Thymus (tissue), 11 donors: ENCODE data around the gene ABCA1. TPM values are rescaled to one million over a fixed set of nuclear protein-coding genes. Genes with fewer than 3 reads are reported as not detected.
A peak's percentile ranks its signal among the peaks of the same experiment; 100 is the strongest.
"Not testable (repeated sequence)": the region's sequence is repeated elsewhere in the genome, so short reads cannot be mapped to it uniquely, and the experiment has no call there.

Experiments
- DNase-seq, 9 donors: peaks; one replicate each; pipeline ENCODE4 v3.0.0-alpha.2; 2013; ENCODE audit warnings: low spot score in 9 of 9, low read depth in 6 of 9, missing footprints in 1 of 9
- H3K27ac ChIP-seq, 2 donors: one replicate each; pipeline ENCODE4 v1.5.1; 2013; ENCODE audit warnings: control low read depth in 1 of 2, low read depth in 1 of 2, low read length in 1 of 2, mild to moderate bottlenecking in 1 of 2, moderate library complexity in 1 of 2
- H3K27me3 ChIP-seq, 2 donors: one replicate each; pipeline ENCODE4 v1.5.1; 2013; ENCODE audit warnings: low read length in 1 of 2; ENCODE audit not compliant: control insufficient read depth in 2 of 2, insufficient read depth in 1 of 2
- H3K36me3 ChIP-seq, 2 donors: one replicate each; pipeline ENCODE4 v1.5.1; 2013; ENCODE audit warnings: low read length in 1 of 2, mild to moderate bottlenecking in 1 of 2, moderate library complexity in 1 of 2; ENCODE audit not compliant: control insufficient read depth in 2 of 2, insufficient read depth in 2 of 2
- H3K4me1 ChIP-seq, 2 donors: one replicate each; pipeline ENCODE4 v1.5.1; 2013; ENCODE audit warnings: low read length in 2 of 2; ENCODE audit not compliant: control insufficient read depth in 2 of 2, insufficient read depth in 2 of 2
- H3K4me3 ChIP-seq, 2 donors: one replicate each; pipeline ENCODE4 v1.5.1; 2013; ENCODE audit warnings: low read length in 2 of 2, control low read depth in 1 of 2, mild to moderate bottlenecking in 1 of 2
- H3K9me3 ChIP-seq, 2 donors: one replicate each; pipeline ENCODE4 v1.5.1; 2013; ENCODE audit warnings: low read length in 1 of 2, mild to moderate bottlenecking in 1 of 2; ENCODE audit not compliant: control insufficient read depth in 2 of 2, insufficient read depth in 1 of 2
- WGBS: extraction: QIAGEN DNeasy Blood & Tissue Kit; methylation state at CpG from one replicate; pipeline ENCODE4 v1.1.7; 2013; 5-methylcytosine and 5-hydroxymethylcytosine counted together
- polyA plus RNA-seq: library from polyadenylated mRNA; stranded (reverse); fragments of 200-250 nt; gene quantifications from one replicate; pipeline ENCODE4 v1.2.3, GENCODE V29; 2013
- total RNA-seq: library from RNA; stranded (reverse); fragments of 120-200 nt; gene quantifications from one replicate; pipeline ENCODE4 v1.2.4, GENCODE V29; 2013
- donor health status: healthy.

Gene ABCA1
- total and polyA plus RNA-seq, 2 donors, result 14.6 to 25.9 TPM

DNA sequence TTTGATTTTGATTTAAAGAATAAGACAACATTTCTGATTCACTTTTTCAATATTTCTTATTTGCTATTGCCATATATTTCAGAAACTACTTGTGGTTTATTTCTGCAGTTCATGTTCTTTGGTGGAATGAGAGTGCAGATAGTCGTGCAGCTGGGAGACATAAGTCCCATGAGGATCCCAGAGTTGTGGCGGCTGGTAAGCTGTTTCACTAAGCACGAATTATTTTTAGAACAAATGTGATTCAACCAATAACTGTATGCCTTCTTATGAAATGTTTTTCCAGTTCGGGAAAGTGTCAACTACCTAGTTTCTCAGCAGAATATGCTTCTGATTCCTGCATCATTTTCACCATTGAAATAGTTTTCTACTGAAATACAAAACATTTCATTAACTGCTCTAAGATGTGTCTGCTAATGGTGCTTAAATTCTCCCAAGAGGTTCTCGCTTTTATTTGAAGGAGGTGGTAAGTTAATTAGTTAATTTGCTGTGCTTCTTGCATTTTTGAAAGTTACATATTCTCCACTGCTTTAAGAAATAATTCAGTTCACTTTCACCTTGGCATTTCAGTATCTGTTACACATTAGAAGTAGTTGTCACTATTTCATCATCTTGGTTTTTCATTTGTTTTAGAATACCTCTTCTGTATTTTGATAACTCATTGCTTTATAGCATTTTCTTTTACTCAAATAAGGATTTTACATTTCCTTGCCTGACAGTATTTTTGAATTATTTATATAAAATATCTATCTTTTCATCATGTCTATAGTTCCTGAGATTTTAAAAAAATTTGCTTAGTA is 155.0 kb downstream of the ABCA1 start:
- Histone ChIP-seq H3K9me3 (no peaks in the 10 kb centered on the region), H3K4me1 (no peaks in the 10 kb centered on the region), H3K27ac (no peak overlapping the region), H3K4me3 (no peak overlapping the region), H3K36me3 (no peaks in the 10 kb centered on the region), H3K27me3 (no peaks in the 10 kb centered on the region)
- 46% methylated on average over 5 of the region's 5 CpGs for WGBS
- DNase-seq, result no peak

DNA sequence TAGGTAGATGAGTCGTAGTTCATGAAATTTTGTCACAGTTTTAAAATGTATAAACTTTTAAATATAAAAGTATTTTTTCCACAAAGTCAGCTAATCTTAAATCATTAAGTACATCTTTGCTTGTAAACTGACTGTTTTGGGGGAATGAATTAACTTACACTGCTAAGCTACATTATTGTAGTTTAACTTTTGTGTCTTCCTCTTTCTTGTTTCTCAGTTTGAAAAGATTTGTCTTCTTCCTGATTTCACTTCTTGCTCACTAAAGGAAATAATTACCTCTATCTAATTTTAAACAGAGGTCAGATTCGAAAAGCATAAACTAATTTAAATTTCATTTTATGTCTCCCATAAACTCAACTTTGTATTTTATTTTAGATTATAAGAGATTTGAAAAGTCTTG is 158.3 kb downstream of the ABCA1 start:
- 62% methylated on average over 2 of the region's 2 CpGs for whole genome bisulfite sequencing
- Histone ChIP-seq H3K27me3 (no peaks in the 10 kb centered on the region), H3K36me3 (no peaks in the 10 kb centered on the region), H3K4me1 (no peaks in the 10 kb centered on the region), H3K27ac (no peak overlapping the region), H3K9me3 (no peaks in the 10 kb centered on the region), H3K4me3 (no peak overlapping the region)
- DNase-seq, result no peak

DNA sequence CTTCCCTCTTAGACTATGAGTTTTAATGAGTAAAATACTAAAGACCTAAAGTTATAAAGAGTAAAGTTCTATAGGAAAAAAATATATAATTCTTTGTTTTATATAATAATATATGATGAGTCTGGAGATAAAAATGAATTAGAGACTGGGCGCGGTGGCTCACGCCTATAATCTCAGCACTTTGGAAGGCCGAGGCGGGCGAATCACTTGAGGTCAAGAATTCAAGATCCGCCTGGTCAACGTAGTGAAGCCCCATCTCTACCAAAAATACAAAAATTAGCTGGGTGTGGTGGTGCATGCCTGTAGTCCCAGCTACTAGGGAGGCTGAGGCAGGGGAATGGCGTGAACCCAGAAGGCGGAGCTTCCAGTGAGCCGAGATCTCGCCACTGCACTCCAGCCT is 158.9 kb downstream of the ABCA1 start:
- not testable (repeated sequence) for H3K27me3 ChIP-seq, H3K36me3 ChIP-seq, H3K9me3 ChIP-seq, H3K4me3 ChIP-seq, H3K27ac ChIP-seq, DNase-seq, H3K4me1 ChIP-seq
- WGBS, result 98% methylated on average over 12 of the region's 12 CpGs

DNA sequence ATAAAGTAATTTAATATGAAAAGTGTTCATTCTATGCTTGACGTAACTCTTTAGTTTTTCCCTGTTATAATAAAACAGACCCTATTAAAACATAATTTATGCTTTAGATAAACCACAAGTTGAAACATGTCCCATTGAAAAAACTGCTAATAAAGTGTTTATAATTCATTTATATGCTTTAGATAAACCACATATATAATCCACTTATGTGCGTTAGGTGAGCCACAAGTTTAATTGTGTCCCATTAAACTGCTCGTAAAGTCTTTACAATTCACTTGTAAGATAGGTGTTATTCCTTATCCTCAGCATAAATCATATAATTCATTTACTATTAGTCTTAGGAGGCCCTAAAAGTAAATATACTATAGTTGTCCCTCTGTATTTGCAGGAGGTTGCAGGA is 160.4 kb downstream of the ABCA1 start:
- Histone ChIP-seq H3K4me3 (no peak overlapping the region), H3K36me3 (no peaks in the 10 kb centered on the region), H3K9me3 (peaks cover 0 to 3% of the 10 kb centered on the region in 2 donors), H3K27ac (no peak overlapping the region), H3K4me1 (no peaks in the 10 kb centered on the region), H3K27me3 (no peaks in the 10 kb centered on the region)
- DNase-seq, result no peak
- WGBS, result 100% methylated on average over 3 of the region's 3 CpGs

DNA sequence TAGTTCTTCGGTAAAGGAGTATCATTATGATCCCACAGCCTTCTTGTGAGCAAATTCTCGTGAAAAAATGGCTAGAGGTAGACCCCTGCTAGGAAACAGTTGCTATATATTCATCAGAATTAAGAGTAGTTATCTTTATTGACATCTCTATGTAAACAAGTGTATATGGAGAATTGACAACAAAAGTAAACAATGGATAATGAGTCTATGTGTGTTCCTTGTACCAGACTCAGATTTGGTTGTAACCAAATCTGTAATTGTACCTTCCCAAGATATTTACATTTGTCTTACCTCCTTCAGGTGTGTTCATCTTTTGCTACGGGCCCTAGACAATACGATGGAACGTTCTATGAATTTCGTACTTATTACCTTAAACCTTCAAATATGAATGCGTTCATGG is 161.9 kb downstream of the ABCA1 start:
- no peak overlapping the region for H3K4me3 ChIP-seq
- DNase-seq, result no peak
- H3K36me3 ChIP-seq, result no peaks in the 10 kb centered on the region
- WGBS, result 98% methylated on average over 7 of the region's 7 CpGs
- H3K27ac ChIP-seq, result no peak overlapping the region
- H3K9me3 ChIP-seq, result peaks cover 0 to 3% of the 10 kb centered on the region in 2 donors
- no peaks in the 10 kb centered on the region for H3K27me3 ChIP-seq
- H3K4me1 ChIP-seq, result no peaks in the 10 kb centered on the region

DNA sequence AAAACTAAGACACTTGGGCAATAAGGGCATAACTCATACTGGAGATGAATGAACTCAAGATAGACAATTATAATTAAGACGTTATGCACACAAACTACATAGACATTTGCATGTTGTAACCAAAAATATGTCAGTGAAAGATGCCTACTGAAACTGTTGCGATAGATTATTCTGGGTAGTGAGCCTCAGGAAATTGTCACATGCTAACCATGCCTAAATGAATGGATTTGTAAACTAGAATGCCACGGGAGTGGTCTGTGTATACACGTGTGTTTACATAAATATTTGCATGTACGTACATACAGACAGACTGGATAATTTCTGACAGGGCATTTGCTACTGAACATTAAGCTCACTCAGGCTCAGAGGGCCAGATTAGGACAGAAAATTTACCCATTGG is 162.8 kb downstream of the ABCA1 start:
- no peaks in the 10 kb centered on the region for H3K27me3 ChIP-seq
- no peak for DNase-seq
- no peak overlapping the region for H3K4me3 ChIP-seq
- peaks cover 0 to 3% of the 10 kb centered on the region in 2 donors for H3K9me3 ChIP-seq
- no peaks in the 10 kb centered on the region for H3K36me3 ChIP-seq
- H3K27ac ChIP-seq, result no peak overlapping the region
- no peaks in the 10 kb centered on the region for H3K4me1 ChIP-seq
- 95% methylated on average over 5 of the region's 5 CpGs for WGBS

DNA sequence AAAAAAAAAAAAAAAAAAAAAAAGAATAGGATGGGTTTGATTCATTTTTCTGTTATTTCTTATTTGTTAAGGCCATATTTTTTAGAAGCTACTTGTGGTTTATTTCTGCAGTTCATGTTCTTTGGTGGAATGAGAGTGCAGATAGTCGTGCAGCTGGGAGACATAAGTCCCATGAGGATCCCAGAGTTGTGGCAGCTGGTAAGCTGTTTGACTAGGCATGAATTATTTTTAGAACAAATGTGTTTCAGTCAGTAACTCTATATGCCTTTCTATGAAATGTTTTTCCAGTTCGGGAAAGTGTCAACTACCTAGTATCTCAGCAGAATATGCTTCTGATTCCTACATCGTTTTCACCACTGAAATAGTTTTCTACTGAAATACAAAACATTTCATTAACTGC is 169.0 kb downstream of the ABCA1 start:
- no peaks in the 10 kb centered on the region for H3K4me1 ChIP-seq
- WGBS, result 70% methylated on average over 3 of the region's 3 CpGs
- H3K27ac ChIP-seq, result no peak overlapping the region
- H3K36me3 ChIP-seq, result no peaks in the 10 kb centered on the region
- peaks cover 0 to 3% of the 10 kb centered on the region in 2 donors for H3K9me3 ChIP-seq
- DNase-seq, result no peak
- H3K4me3 ChIP-seq, result no peak overlapping the region
- no peaks in the 10 kb centered on the region for H3K27me3 ChIP-seq

DNA sequence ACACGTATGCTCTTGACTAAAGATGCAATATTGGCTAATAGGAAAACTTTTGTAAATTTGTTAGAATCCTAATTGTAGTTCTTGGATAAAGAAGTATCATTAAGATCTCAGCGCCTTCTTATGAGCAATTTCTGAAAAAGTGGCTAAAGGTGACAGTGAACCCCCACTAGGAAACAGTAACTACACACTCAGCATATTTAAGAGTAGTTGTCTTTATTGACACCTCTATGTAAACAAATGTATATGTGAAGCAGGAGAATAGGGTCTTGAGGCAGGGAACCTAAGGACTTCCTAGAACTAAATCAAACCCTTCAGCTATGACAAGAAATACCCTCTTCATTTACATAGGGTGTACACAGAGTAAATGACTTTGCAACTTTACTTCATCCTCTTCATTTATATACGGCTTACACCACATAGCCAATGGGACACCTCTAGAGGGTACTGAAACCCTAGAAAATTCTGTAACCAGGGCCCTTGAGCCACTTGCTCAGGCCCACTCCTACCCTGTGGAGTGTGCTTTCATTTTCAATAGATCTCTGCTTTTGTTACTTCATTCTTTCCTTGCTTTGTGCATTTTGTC is 177.7 kb downstream of the ABCA1 start:
- Histone ChIP-seq H3K36me3 (peaks cover 0 to 4% of the 10 kb centered on the region in 2 donors), H3K27ac (no peak overlapping the region), H3K4me1 (peaks cover 7 to 14% of the 10 kb centered on the region in 2 donors), H3K27me3 (no peaks in the 10 kb centered on the region), H3K9me3 (no peaks in the 10 kb centered on the region), H3K4me3 (no peak overlapping the region)
- no peak for DNase-seq
- WGBS, result 97% methylated on average over 3 of the region's 3 CpGs

DNA sequence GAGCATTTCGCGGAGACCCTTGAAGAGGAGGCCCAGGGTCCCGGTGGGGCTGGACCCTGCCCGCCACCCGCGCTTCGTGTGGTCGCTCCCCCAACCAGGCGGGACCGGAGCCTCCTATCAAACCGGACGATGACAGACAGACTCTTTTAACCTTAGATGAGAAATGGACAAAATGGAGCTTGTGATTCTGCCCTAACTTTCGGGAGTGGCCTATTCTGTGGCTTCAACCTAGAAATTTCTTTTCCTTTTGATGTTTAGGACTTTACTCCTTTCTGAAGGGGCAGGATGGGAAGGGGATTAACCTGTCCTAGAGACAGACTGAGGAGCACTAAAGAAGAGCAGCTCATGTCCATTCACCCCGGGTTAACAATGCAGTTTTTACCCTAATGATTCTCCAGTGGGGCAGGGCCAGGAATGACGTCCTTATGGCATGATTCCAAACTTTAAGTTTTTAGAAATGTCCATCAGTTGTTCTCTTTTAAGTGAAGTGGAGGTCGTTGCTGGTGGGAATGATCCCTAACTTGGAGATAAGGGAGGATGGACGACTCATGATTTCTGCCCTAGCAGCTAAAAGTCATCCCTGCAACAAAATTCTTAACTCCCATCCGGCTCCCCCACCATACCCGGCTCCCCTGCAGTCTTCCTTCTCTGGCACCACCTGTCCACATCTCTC is 179.5 kb downstream of the ABCA1 start:
- Histone ChIP-seq H3K4me1 (peaks cover 7 to 14% of the 10 kb centered on the region in 2 donors), H3K4me3 (peak overlapping the region; percentile 75 to 85), H3K27ac (peak overlapping the region; percentile 92 to 96), H3K27me3 (no peaks in the 10 kb centered on the region), H3K36me3 (peaks cover 0 to 4% of the 10 kb centered on the region in 2 donors), H3K9me3 (no peaks in the 10 kb centered on the region)
- peak in 2 of 9 donors; percentile 2 to 3 for DNase-seq
- WGBS, result 11% methylated on average over 19 of the region's 19 CpGs
